GM21717 (cell line): ENCODE measurements around the gene TRAK1.

Source experiments
- ATAC-seq: cut with Tn5 transposase; IDR thresholded peaks from one replicate; pipeline ENCODE4 v1.9.1; 2021; ENCODE audit warnings: mild to moderate bottlenecking, moderate library complexity; ENCODE audit not compliant: unreplicated experiment

TRAK1 gene

DNA sequence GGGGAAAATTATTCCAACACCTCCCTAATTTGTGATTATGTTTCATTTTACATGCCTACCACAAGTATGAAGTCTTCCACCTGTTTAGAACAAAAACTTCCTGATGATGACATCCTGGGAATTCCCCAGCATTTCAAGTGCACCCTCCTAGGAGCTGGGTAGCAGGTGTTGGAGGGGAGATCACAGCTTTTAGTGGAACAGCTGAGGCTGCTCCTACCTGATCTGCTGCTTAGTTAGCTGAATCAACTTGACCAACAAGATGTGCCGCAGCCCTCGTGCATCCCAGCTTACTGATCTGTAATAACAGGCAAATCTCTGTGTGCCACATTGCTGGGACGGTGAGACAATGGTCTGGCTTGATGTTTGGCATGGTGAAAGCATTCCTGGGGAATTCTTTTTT, 29.7 kb downstream of the TRAK1 start:
- ATAC-seq: no peak

DNA sequence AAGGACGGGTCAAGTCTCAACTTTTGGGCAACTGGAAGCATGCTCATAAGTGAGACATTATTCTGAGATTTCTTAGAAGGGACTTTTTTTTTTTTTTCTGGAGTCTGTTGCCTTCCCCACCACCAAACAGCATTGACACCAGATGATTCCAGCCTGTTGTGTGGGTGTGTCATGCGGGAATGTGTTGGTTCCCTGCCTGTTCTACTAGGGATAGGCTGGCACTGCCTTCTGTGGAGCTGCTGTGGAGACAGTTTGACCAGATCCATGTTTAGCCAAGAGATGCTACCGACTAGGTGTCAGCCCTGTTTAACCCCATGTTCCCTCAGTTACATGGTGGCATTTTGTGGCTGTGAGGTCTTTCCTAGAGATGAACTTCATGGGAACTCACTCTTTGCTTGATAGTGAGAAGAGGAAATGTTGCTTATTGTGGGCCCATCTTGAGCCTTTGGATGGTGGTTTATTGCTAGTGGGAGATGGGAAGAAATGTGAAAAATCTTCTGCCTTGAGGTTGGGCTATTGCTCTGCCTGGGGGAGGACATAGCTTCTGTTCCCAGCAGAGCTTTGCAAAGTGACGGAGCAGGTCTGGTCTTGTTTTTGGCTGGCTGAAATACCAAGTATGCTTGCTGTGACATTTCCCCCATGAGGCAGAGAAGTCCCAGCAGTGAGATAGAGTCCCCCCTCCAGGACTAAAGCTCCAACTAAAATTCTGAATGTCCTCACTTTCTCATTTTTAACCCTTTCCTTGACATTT, 31.3 kb downstream of the TRAK1 start:
- ATAC-seq: no peak

DNA sequence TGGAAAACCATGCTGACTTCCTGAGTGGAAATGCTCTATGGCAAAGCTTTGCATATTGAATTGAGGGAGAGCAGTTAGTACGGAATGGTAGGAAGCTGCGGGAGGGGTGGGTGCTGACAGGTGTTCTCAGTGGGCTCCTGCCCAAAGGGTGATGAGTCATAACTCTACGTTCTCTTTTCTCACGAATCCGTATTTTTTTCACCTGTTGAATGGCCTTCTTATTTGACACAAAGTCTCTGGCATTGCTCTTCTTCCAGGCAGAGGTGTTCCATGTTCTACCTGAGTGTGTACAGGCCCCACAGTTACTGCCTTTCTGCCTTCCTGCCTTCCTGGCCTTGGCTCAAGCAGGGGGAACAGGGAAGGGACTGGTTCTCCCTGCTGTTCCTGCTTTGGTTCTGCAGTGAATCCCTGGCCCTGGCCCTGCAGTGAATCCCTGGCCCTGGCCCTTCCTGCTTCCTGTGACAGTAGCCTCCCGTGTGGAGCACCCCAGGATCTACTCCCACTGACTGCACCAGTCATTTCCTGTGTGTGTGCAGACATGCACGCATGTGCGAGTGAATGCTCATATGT, 31.9 kb downstream of the TRAK1 start:
- no peak for ATAC-seq

DNA sequence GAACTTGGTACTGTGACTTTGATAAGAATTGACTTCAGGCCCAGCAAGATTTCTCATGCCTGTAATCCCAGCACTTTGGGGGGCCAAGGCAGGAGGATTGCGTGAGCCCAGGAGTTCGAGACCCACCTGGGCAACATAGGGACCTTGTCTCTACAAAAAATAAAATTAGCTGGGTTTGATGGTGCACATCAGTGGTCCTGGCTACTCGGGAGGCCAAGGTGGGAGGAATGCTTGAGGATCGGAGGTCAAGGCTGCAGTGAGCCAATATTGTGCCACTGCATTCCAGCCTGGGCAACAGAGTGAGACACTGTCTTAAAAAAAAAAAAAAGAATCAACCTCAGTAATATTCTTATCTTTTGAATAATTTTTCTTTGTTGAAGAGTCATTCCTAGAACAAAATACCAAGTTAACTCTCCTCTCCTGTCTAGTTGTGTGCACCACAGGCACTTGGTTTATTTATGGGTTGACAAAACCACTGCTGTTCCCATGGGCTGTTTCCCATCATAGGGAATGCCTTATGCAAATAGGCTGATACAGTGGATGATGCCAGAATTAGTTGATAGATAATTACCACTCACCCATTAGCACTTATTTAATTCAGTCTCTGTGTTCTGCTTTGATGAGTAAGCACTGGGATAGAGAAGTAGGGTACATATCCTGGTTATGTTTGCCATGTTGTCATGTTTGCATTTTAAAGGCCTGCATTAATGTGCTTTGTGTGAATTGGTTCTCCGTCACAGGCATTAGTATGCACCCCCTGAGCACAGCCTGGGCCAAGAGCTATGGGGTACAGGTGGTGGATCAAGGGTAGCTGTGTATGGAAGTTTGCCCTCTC, 32.9 kb downstream of the TRAK1 start:
- no peak for ATAC-seq

DNA sequence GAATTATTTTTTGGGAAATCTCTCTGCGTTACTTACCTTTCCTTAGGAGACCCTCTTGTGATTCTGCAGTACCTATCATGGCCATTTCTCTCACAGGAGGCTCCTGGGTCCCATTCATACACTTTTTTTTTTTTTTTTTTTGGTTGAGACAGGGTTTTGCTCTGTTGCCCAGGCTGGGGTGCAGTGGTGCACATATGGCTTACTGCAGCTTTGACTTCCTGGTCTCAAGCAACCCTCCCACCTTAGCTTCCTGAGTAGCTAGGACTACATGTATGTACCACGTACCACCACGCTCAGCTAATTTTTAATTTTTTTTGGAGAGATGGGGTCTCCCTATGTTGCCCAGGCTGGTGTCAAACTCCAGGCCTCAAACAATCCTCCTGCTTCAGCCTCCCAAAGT, 36.1 kb downstream of the TRAK1 start:
- no peak for ATAC-seq

DNA sequence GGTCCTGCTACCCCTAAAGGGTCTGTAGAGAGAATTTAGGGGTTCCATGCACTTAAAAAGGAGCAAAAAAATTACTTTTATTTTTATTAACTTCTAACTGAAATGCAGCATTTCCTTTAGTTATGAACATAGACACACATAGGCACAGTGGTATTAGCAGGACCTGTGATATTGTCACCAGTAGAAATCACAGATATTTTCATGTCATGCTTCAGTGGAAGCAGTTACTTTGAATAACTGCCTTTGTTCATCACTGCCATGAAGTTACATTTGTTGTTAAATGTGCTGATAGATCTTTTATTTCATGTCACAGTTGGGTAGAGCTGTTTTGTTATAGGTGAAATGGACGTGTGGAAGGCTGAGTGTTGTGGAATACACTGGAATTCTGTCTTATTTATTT, 37.4 kb downstream of the TRAK1 start:
- ATAC-seq: no peak

DNA sequence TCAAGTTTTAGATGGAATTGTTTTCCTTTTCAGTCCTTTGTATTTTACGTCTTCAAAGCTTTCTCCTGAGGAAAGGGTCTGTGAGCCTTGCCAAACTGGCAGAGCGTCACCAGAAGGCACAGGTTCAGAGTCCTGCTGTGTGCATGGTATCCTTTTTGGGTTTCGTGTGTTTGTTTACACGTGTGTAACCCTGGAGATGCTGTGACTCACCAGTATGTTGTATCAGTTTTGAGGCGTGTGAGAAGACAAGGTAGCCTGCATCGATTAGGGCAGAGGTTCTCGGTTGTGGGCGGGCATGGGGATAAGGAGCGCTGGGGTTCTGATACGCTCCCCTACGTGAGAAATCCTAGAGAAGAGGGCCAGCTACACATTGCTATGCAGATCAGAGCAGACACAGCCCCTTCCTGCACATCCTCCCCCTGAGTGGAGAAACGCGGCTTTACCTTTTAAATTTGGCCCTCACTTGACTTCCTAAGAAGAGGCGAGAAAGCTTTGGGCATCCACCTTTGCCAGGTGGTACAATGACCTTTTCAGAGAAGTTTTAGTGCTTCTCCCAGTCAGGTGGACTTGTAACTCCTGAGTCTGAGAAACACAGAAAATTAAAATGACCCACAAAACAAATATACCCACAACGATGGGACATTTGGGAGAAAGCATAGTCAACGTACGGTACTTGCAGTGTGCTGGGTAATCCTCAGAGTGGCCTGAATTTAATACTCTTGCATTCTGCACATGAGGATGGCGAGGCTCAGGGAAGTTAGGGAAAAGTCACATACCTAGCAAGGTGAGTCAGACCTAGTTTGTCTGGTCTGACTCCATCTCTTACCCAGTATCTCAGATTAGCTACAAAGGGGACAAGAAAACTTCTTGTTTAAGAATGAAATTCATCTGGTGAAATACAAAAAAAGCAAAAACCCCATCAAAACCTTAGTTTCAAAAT, 38.1 kb downstream of the TRAK1 start:
- ATAC-seq: no peak

DNA sequence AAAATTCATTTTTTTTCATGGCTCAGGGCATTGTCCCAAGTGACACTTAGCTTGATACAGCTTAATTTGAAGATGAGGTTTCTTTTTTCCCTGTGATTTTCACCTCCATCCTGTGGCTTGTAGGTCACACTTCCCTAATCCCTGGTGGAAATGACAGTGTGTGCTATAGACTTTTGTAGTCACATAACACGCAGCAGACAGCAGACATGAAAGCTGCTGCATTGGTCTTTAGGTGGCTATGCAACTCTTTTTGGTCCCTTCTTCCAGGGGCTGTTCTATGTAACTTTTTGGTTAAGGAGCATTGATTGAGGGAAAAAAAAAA, 38.8 kb downstream of the TRAK1 start:
- ATAC-seq: no peak

DNA sequence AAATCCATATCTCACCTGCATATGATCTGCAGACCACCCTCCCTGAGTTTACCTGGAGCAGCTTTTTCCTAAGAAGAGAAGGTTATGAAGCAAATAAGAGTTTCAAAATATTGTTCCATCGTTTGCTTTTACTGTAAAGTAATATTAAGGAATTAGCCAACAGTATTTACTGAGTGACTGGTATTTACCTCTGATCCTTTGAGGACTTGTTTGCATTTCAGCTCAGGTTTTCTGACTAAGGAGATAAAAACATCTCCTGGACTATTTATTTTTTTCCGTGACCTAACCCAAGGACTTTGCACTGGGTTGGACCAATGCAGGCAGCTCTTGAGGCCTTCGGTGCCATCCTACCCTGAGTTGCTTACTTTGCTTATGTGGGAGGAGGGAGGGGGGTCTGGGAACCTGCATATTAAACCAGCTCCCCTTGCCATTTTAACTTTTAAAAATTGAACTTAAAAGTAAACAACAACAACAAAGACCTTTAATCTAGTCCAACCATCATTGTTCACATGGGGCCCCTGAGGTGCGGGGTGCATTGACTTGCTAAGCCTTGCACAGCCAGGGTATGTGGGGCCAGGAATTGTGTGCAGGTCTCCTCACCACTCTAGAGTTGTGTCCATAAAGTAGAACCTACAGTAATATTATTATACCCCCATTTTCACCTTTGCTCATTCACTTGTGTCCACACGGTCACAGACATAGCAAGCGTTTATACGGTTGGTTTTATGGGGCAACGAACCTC, 39.3 kb downstream of the TRAK1 start:
- no peak for ATAC-seq

DNA sequence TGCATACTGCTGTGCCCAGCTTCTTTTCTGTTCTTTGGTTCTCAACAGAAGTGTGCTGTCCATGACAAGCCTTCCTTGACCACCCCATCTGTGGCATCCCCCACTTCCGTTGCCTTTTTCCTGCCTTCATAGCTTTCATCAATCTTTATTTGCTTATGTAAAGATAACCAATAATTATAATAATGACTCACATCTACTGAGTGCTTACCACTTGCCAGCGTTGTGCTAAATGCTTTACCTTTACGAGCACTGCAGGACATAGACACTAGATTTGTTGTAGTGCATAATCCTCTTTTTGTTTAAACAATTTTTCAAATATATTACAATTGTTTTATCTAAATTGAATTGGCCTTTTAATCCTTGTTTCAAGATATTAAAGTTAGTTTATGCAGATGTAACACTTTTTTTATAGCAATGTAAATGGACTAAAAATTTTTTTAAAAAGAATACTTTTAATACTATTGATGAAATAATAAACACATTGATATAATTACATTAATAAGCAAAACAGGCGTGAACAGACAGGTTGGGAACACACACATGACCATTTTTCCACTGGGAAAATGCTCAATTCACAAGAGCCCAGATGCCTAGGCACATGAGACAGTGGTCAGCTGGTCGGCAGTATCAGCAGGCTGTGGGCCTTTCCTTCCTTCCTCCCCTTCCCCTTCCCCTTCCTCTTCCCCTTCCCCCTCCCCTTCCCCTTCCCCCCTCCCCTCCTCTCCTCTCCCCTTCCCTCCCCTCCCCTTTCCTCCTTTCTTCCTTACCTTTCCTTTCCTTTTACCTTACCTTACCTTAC, 42.5 kb downstream of the TRAK1 start:
- ATAC-seq: no peak

DNA sequence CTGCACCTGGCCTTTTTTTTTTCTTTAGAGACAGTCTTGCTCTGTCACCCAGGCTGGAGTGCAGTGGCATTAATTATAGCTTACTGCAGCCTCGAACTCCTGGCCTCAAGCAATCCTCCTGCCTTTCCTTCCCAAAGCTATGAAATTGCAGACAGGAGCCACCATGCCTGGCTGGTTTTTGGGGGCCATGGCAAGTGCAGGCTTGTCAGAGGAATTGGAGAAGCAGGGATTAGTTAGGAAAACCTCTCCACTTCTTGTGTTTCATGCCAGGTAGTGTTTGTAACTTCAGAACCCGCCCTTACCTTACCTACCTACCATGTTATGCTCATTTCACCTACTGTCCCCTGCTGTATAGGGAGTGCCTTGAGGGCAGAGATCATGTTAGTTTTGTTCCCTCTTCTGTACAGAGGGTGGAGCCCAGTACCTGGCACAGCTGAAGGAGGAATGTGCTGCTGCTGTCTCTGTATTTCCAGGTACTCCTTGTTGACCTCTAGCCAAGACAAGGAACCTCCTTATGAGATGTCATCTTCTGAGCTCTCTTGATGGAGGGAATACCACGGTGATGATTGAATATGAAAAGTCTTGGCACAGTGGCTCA, 43.8 kb downstream of the TRAK1 start:
- no peak for ATAC-seq

DNA sequence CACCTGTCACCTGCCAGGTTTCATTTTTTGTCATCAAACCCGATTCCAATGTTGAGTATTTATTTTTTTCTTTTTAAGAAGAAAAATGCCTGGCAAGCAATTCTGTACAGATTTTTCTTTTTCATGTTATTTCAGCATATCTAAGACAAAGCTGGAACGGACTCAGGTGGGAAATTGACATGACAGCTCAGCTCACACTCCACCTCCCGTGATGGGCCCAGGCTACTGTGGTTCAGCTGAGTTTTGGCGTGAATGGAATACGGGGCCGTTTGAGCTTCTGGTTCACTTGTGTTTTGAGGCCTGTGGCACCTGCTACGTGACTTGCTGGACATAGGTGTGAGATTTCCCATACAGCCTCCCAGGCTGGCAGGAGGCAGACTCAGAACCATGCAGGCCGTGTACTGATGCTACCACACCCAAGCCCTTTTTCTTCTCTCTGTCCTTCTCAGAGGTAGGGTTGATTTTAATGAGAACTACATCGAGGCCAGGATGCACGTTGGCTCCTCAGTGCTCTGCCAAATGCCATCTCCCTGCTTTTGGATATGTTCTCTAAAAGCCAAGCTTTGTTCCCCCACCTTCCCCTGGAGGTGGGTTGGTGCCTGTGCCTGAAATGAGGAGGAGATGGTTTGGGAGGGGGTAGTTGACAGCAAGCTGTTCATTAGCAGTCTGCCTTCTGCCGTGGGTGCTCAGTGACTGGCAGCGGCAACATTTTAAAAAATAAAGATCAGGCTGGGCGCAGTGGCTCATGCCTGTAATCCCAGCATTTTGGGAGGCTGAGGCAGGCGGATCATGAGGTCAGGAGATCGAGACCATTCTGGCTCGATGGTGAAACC, 48.7 kb downstream of the TRAK1 start:
- ATAC-seq: no peak

DNA sequence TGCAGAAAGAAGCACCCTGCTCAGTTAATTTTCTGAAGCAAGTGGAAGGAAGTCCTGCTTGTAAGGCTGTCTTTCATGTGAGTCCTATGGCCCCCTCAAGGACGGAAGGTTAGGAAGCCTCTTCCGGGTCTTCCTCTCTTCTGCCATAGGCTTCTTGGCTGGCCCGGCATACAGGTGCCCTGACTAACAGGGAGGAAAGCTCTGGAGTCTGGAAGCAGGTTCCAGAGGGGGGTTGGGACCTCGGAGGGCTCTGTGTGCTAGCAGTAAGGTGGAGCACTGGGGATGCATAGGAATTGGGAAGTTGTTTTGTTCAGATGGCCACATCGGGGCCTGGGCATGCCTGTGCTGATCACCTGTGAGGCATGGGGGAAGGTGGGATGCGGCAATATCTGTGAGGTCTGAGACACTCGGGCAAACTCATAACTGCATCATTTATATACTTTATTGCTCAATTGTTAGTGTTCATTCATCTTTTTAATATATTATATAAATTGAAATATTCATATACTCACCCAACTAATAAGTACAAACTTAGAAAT, 49.6 kb downstream of the TRAK1 start:
- ATAC-seq: no peak

DNA sequence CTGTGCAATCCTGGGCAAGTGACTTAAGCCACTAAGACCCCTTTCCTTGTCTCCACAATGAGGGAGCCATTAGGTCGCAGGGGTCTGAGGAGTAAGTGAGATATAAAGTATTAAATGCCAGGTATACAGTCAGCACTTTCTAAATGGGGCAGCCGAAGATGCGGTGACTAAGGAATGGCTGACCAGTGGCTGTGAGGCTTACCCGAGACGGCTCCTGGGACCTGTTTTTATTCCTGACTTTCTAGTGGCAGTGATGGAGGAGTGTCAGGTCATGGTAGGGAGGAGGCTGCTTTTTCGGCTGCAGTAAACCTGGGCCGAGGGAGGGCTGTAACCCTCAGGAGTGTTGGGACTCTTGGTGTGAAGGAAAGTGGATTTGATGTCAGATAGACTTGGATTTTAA, 52.3 kb downstream of the TRAK1 start:
- no peak for ATAC-seq

DNA sequence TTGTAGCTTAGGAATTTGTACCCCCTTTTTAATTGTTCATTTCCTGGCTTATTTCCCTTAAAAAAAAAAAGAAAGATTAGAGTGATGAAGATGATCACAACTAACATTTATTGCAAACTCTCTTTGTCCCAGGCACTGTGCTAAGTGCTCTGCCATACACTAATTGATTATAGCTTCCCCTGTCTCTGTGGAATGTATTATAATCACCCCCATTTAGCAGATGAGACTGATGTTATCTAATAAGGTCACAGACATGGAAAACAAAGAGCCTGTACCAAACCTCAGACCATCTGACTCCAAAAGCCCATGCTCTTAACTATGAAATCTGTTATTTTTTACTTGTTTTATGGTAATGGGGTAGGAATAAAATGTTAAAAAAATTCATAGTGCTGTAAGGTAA, 53.1 kb downstream of the TRAK1 start:
- no peak for ATAC-seq

DNA sequence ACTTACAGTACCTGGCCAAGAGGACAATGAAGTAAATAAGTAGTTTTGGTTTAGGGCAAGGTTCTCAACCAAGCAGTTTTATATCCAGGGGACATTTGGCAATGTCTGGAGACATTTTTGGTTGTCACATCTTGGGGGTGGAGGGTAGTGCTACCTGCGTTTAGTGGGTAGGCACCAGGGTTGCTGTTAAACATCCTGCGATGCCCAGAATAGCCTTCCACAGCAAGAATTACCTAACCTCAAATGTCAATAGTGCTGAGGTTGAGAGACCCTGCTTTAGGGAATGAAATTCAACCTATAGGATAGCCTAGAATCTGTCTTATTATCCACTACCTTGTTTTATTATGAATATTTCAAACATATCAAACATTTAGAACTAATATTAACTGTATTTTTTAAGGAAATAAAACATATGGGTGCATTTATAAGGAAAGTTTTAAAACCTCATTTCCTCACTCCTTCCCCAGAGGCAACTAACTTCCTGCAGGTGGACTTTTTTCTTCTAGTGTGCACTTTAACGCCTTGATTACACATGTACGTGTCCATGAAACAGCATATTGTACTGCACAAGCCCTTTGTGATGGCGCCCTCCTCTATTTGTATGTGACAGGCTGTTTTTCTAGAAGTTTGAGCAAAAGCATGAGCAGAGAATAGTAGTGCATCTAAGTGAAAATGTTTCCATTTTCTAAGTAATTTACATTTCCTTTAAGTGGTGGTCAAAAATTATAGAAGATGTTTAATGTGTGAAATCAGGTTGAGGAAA, 57.1 kb downstream of the TRAK1 start:
- no peak for ATAC-seq

DNA sequence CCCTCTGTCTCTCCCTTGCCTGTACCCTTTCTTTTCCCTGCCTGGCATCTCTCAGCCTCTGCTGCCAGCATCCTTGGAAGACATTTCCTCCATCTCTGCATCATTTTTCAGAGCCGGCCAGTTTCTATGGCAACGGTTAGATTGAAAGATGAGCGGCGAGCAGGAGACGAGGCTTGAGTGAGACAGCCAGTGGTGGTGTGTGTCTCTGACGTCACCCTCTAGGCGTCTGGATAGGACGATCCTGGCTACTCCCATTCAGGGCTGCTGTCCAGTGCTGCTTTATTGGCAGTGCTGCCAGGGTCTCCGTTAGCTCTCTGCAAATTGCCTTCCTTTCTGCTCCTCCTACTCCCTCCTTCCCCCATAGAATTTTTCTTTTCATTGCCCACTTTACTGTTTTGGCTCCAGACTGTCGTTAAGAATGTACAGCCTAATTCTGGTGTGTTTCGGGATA, 57.9 kb downstream of the TRAK1 start:
- ATAC-seq: no peak
